Measurements from ENCODE around the gene ACTN1.

DNA sequence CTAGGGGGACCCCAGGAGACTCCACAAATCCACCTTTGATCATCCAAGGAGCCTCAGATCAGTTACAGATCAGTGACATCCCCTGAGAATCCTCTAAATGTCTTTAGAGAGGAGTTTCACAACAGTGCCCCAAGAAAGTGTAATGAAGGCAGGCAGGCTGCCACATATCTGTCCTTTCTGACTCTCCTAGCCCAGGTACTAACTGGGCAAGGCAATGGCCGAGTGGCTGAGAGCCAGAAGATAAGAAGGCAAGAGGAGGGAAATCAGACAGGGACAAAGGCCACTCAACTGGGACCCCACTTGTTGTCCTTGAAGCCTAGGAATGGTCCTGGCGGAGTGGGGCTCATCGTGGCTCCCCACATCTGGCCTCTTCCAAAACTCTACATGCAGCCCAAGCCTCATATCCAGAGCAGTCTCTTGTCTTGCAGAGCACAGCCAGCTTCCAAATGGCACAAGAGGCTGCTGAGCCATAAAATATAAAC, 11.6 kb downstream of the ACTN1 start:
- TF ChIP-seq, protein P1, sequence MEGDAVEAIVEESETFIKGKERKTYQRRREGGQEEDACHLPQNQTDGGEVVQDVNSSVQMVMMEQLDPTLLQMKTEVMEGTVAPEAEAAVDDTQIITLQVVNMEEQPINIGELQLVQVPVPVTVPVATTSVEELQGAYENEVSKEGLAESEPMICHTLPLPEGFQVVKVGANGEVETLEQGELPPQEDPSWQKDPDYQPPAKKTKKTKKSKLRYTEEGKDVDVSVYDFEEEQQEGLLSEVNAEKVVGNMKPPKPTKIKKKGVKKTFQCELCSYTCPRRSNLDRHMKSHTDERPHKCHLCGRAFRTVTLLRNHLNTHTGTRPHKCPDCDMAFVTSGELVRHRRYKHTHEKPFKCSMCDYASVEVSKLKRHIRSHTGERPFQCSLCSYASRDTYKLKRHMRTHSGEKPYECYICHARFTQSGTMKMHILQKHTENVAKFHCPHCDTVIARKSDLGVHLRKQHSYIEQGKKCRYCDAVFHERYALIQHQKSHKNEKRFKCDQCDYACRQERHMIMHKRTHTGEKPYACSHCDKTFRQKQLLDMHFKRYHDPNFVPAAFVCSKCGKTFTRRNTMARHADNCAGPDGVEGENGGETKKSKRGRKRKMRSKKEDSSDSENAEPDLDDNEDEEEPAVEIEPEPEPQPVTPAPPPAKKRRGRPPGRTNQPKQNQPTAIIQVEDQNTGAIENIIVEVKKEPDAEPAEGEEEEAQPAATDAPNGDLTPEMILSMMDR (IDR thresholded peaks at IDR 0.05; ENCODE audit: poor library complexity) = no peak
- no peak for TF ChIP-seq EZH2 (IDR thresholded peaks at IDR 0.05; ENCODE audit: borderline replicate concordance)
- TF ChIP-seq EZH2phosphoT487 (IDR thresholded peaks at IDR 0.05; ENCODE audit: low read depth, severe bottlenecking, unreplicated experiment) = no peak

Data from hepatocyte (in vitro differentiated cells).